Panc1 (cell line): ENCODE measurements around the gene AGAP1.

Experiments
- CTCF ChIP-seq: fragments of 450-650 bp; IDR thresholded peaks from 2 replicates; pipeline ENCODE4 v1.5.1; 2017; ENCODE audit warnings: mild to moderate bottlenecking
- SIN3A ChIP-seq: IDR thresholded peaks from 2 replicates; pipeline ENCODE4 v1.6.1; 2012; ENCODE audit warnings: low read depth, mild to moderate bottlenecking, low read length, moderate library complexity, borderline replicate concordance; ENCODE audit not compliant: insufficient read depth
- TCF7L2 ChIP-seq: IDR thresholded peaks from 2 replicates; pipeline ENCODE4 v1.6.1; 2011; ENCODE audit warnings: mild to moderate bottlenecking, low read depth, low read length, inconsistent platforms

DNA sequence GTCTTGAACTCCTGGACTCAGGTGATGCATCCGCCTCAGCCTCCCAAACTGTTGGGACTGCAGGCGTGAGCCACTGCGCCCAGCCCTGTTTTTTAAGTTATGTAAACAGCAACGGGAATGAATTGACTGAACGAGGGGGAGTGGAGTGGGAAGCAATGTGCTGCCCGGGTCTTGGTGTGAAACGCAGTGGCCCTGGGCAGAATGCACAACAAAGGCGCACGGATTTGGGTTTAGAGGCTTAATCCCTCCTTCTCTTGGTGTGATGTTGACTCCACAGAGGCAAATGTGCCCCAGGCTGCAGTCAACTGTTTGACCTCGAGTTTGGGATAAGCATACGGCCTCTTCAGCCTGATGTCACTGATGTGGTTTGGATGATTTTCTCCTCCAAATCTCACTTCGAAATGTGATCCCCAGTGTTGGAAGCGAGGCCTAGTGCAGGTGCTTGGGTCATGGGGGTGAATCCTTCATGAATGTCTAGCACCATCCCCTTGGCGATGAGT is 97.4 kb downstream of the AGAP1 start:
- TF ChIP-seq SIN3A, result no peak
- TF ChIP-seq CTCF, result no peak
- no peak for TF ChIP-seq TCF7L2
